ENCODE data around the gene BRCA1.
A peak's percentile ranks its signal among the peaks of the same experiment; 100 is the strongest.
"Not testable (repeated sequence)": the region's sequence is repeated elsewhere in the genome, so short reads cannot be mapped to it uniquely, and the experiment has no call there.

BRCA1 gene

GRCh38 chr17:43000894-43001293, 124.3 kb downstream of the BRCA1 start:
- DNase-seq, result not testable (repeated sequence)

- DNase-seq, result no peak
These were observed 126.1 kb downstream of the BRCA1 start for GRCh38 chr17:42999003-42999525.

GRCh38 chr17:42997984-42998938, 126.9 kb downstream of the BRCA1 start, which contains the start of gene RPL27:
Gene RPL27, plus strand, starts transcription at chr17:42998419. Its CDS starts 332 bp downstream, at chr17:42998751.
- DNase-seq, result peak; percentile 98

- DNase-seq, result no peak
These were observed 127.7 kb downstream of the BRCA1 start for GRCh38 chr17:42997390-42997983.
